Transverse colon (tissue), 4 donors: ENCODE results near the gene KLF15. TPM values are rescaled to one million over a fixed set of nuclear protein-coding genes. Genes with fewer than 3 reads are reported as not detected.

Experiments used
- DNase-seq: peaks from one replicate; pipeline ENCODE4 v3.0.0-alpha.2; 2019
- H3K27ac ChIP-seq, 4 donors: fragments of 200-600 bp; sonication (generic); 2 replicates each; pipeline ENCODE4 v1.5.1; 2016 to 2018; ENCODE audit warnings: inconsistent platforms in 4 of 4
- H3K27me3 ChIP-seq: fragments of 200-600 bp; sonication (generic); 2 replicates; pipeline ENCODE4 v1.5.1; 2017; ENCODE audit warnings: inconsistent platforms
- H3K36me3 ChIP-seq, 4 donors: fragments of 200-600 bp; sonication (generic); 2 replicates each; pipeline ENCODE4 v1.5.1; 2017 to 2019; ENCODE audit warnings: inconsistent platforms in 4 of 4
- H3K4me1 ChIP-seq, 4 donors: fragments of 200-600 bp; sonication (generic); 2 replicates each; pipeline ENCODE4 v1.5.1; 2017 to 2020; ENCODE audit warnings: inconsistent platforms in 4 of 4
- H3K4me3 ChIP-seq, 4 donors: fragments of 200-600 bp; sonication (generic); 1 replicate in 1 of 4; 2 replicates in 3 of 4; pipeline versions ENCODE4 v1.5.1 to v1.6.1; 2017 to 2019; ENCODE audit warnings: inconsistent platforms in 4 of 4
- H3K9me3 ChIP-seq, 2 donors: fragments of 200-600 bp; sonication (generic); 2 replicates each; pipeline ENCODE4 v1.5.1; 2017 to 2019; ENCODE audit warnings: inconsistent platforms in 2 of 2
- CTCF ChIP-seq, 5 experiments: fragments of 200-600 bp in 3 of 5; fragments of 450-650 bp in 2 of 5; sonication (generic) in 3 of 5; IDR thresholded peaks; 1 replicate in 2 of 5; 2 replicates in 3 of 5; pipeline ENCODE4 v1.5.1; 2016 to 2017; ENCODE audit warnings: antibody characterized with exemption in 5 of 5, inconsistent platforms in 3 of 5, mild to moderate bottlenecking in 2 of 5, moderate library complexity in 1 of 5
- EP300 ChIP-seq: sonication (generic); formaldehyde crosslinking; IDR thresholded peaks from one replicate; pipeline ENCODE4 v1.6.1; 2017; ENCODE audit warnings: antibody characterized with exemption, low read depth
- POLR2A ChIP-seq: fragments of 450-650 bp; IDR thresholded peaks from one replicate; pipeline ENCODE4 v1.6.1; 2016; ENCODE audit warnings: antibody characterized with exemption, mild to moderate bottlenecking, moderate library complexity
- POLR2AphosphoS5 ChIP-seq, 3 donors: sonication (generic); formaldehyde crosslinking; IDR thresholded peaks; one replicate each; pipeline ENCODE4 v1.6.1; 2016; ENCODE audit warnings: antibody characterized with exemption in 3 of 3
- WGBS, 2 donors: methylation state at CpG; one replicate each; pipeline ENCODE4 v1.1.5; 2018; ENCODE audit warnings: low coverage in 1 of 2; 5-methylcytosine and 5-hydroxymethylcytosine counted together
- in situ Hi-C, 4 donors: fragments of 200-750 bp; cut with MboI; loops; one replicate each; pipeline versions ENCODE4 v1.15.0 to v1.15.1; 2017; ENCODE audit warnings: low sequenced_read_pairs in 3 of 4, low pct_ligation_motif_present in 1 of 4, low pct_unique_long_range_greater_than_20kb in 1 of 4
- intact Hi-C: fragments of 100-400 bp; cut with DNase I; formaldehyde crosslinking; loops from one replicate; pipeline ENCODE4 v1.15.1; 2023; ENCODE audit warnings: low total_unique reads
- total RNA-seq, 4 donors: library from RNA; depleted of rRNA; stranded (reverse); fragments of >200 nt; gene quantifications; one replicate each; pipeline ENCODE4 v1.1.0, GENCODE V29; 2016

Gene KLF15
- total RNA-seq, 4 donors from 2014 or later, result 4.0 to 19.5 (median 8.4) TPM

GRCh38 chr3:126401611-126402160, 44.5 kb upstream of the KLF15 start:
- no peak for DNase-seq
- no peak overlapping the region for H3K27ac ChIP-seq
- WGBS, 2 donors, result 51% methylated on average over 8 of the region's 8 CpGs; no CpG with 5 or more reads in 1 of the 2 donors
- H3K4me3 ChIP-seq, result no peak overlapping the region
- TF ChIP-seq CTCF (IDR thresholded peaks at IDR 0.05) (no peak), POLR2AphosphoS5 (IDR thresholded peaks at IDR 0.05) (no peak), POLR2A (no peak), EP300 (no peak)
- no peaks in the 10 kb centered on the region for H3K9me3 ChIP-seq
- no peaks in the 10 kb centered on the region for H3K4me1 ChIP-seq
- no peaks in the 10 kb centered on the region for H3K36me3 ChIP-seq
- intact Hi-C loops, result no loop called here
- H3K27me3 ChIP-seq, result peaks cover 3% of the 10 kb centered on the region
- in situ Hi-C loops, result no loop called here

- no peak for DNase-seq
- Histone ChIP-seq H3K9me3 (no peaks in the 10 kb centered on the region), H3K36me3 (no peaks in the 10 kb centered on the region), H3K27me3 (peaks cover 14% of the 10 kb centered on the region), H3K4me3 (no peak overlapping the region), H3K4me1 (peaks cover 0 to 3% (median 0%) of the 10 kb centered on the region in 4 donors), H3K27ac (no peak overlapping the region)
- TF ChIP-seq POLR2AphosphoS5 (IDR thresholded peaks at IDR 0.05) (no peak), EP300 (no peak), POLR2A (no peak), CTCF (IDR thresholded peaks at IDR 0.05) (no peak)
- in situ Hi-C loops (loop anchor here (10.0 to 25.0 kb wide), 4 partner anchors 145 to 265 kb away; no protein-coding TSS in a partner anchor), intact Hi-C loops (no loop called here)
- 77 to 89% methylated on average over 4 of the region's 4 CpGs for WGBS, 2 donors
These were observed 42.5 kb upstream of the KLF15 start for GRCh38 chr3:126399756-126400155.

GRCh38 chr3:126399351-126399735, 42.1 kb upstream of the KLF15 start:
- no peak overlapping the region for H3K4me3 ChIP-seq
- H3K36me3 ChIP-seq, result no peaks in the 10 kb centered on the region
- DNase-seq, result no peak
- WGBS, 2 donors, result 74% methylated on average over 1 of the region's 1 CpG; no CpG with 5 or more reads in 1 of the 2 donors
- H3K4me1 ChIP-seq, result peaks cover 0 to 7% (median 2%) of the 10 kb centered on the region in 4 donors
- no peak for TF ChIP-seq EP300
- no peak for TF ChIP-seq CTCF (IDR thresholded peaks at IDR 0.05)
- no peak for TF ChIP-seq POLR2A
- TF ChIP-seq POLR2AphosphoS5 (IDR thresholded peaks at IDR 0.05), result no peak
- no peak overlapping the region for H3K27ac ChIP-seq
- intact Hi-C loops, result no loop called here
- in situ Hi-C loops, result loop anchor here (10.0 to 25.0 kb wide), 4 partner anchors 145 to 265 kb away; no protein-coding TSS in a partner anchor
- peaks cover 17% of the 10 kb centered on the region for H3K27me3 ChIP-seq
- no peaks in the 10 kb centered on the region for H3K9me3 ChIP-seq

GRCh38 chr3:126398423-126399350, 41.5 kb upstream of the KLF15 start:
- WGBS, 2 donors, result 92% methylated on average over 14 of the region's 14 CpGs; no CpG with 5 or more reads in 1 of the 2 donors

More at GRCh38 chr3:126398423-126399350, 41.5 kb upstream of the KLF15 start:
- intact Hi-C loops, result no loop called here
- no peak overlapping the region for H3K4me3 ChIP-seq
- in situ Hi-C loops, result loop anchor here (10.0 to 25.0 kb wide), 4 partner anchors 144 to 264 kb away; no protein-coding TSS in a partner anchor
- no peaks in the 10 kb centered on the region for H3K9me3 ChIP-seq
- peaks cover 24% of the 10 kb centered on the region for H3K27me3 ChIP-seq
- TF ChIP-seq POLR2AphosphoS5 (IDR thresholded peaks at IDR 0.05) (no peak), EP300 (no peak), POLR2A (no peak), CTCF (IDR thresholded peaks at IDR 0.05) (no peak)
- peaks cover 0 to 8% (median 2%) of the 10 kb centered on the region in 4 donors for H3K4me1 ChIP-seq
- H3K27ac ChIP-seq, result no peak overlapping the region
- no peak for DNase-seq
- no peaks in the 10 kb centered on the region for H3K36me3 ChIP-seq
